GM18870 (cell line): ENCODE results near the gene PFKP.
"Not testable (repeated sequence)": the region's sequence is repeated elsewhere in the genome, so short reads cannot be mapped to it uniquely, and the experiment has no call there.

ENCODE experiments used
- ATAC-seq: cut with Tn5 transposase; IDR thresholded peaks from one replicate; pipeline ENCODE4 v1.9.1; 2021; ENCODE audit warnings: moderate library complexity; ENCODE audit not compliant: unreplicated experiment

Gene PFKP

GRCh38 chr10:3046981-3047547, 20.3 kb upstream of the PFKP start:
- no peak for ATAC-seq

- ATAC-seq: no peak
Measured at GRCh38 chr10:3047596-3047995, 19.8 kb upstream of the PFKP start.

- no peak for ATAC-seq
Measured at GRCh38 chr10:3048119-3049019, 19.0 kb upstream of the PFKP start.

GRCh38 chr10:3051692-3052091, 15.7 kb upstream of the PFKP start:
- no peak for ATAC-seq

- ATAC-seq: no peak
Measured at GRCh38 chr10:3053155-3053554, 14.2 kb upstream of the PFKP start.

- ATAC-seq: no peak
Measured at GRCh38 chr10:3054183-3054850, 13.0 kb upstream of the PFKP start.

- ATAC-seq: no peak
Measured at GRCh38 chr10:3054851-3055199, 12.5 kb upstream of the PFKP start.

- ATAC-seq: no peak
Measured at GRCh38 chr10:3056280-3057037, 10.9 kb upstream of the PFKP start.

- no peak for ATAC-seq
Measured at GRCh38 chr10:3057946-3058345, 9.4 kb upstream of the PFKP start.

GRCh38 chr10:3059974-3060373, 7.4 kb upstream of the PFKP start:
- no peak for ATAC-seq

- ATAC-seq: no peak
Measured at GRCh38 chr10:3060481-3060889, 6.9 kb upstream of the PFKP start.

GRCh38 chr10:3061323-3061898, 5.9 kb upstream of the PFKP start:
- not testable (repeated sequence) for ATAC-seq

- no peak for ATAC-seq
Measured at GRCh38 chr10:3062502-3063186, 4.7 kb upstream of the PFKP start.

GRCh38 chr10:3064423-3064822, 2.9 kb upstream of the PFKP start:
- ATAC-seq: no peak

GRCh38 chr10:3065622-3066021, 1.7 kb upstream of the PFKP start:
- ATAC-seq: no peak

- ATAC-seq: no peak
Measured at GRCh38 chr10:3066317-3067117, 831 bp upstream of the PFKP start.

- no peak for ATAC-seq
Measured at GRCh38 chr10:3067859-3068179, 471 bp downstream of the PFKP start.

GRCh38 chr10:3068201-3068967, 1.0 kb downstream of the PFKP start:
- peak; percentile 39 for ATAC-seq
